Stimulated activated CD4-positive, alpha-beta T cell treated with anti-CD3 and anti-CD28 coated beads, TNF-alpha, amount 100 ng/mL, for 1 hour (primary cell): ENCODE results near the gene OR7D4.
"Not testable (repeated sequence)": the region's sequence is repeated elsewhere in the genome, so short reads cannot be mapped to it uniquely, and the experiment has no call there.

Experiments used
- DNase-seq, 3 donors: peaks; one replicate each; pipeline ENCODE4 v3.0.0-alpha.2; 2020; ENCODE audit warnings: low read depth in 3 of 3, low spot score in 1 of 3

OR7D4 gene

GRCh38 chr19:9219489-9219888 is at the start of gene OR7D4:
Gene OR7D4 (minus strand): TSS chr19:9219589. CDS start chr19:9214837, 4,752 bp downstream.
- DNase-seq: no peak

GRCh38 chr19:9251236-9251635 is 31.8 kb upstream of the OR7D4 start:
- no peak for DNase-seq

GRCh38 chr19:9250630-9251029 is 31.2 kb upstream of the OR7D4 start, which contains the start of gene OR7E24:
Gene OR7E24 (plus strand): TSS chr19:9250930. CDS start chr19:9251044, 114 bp downstream.
- no peak for DNase-seq

DNA sequence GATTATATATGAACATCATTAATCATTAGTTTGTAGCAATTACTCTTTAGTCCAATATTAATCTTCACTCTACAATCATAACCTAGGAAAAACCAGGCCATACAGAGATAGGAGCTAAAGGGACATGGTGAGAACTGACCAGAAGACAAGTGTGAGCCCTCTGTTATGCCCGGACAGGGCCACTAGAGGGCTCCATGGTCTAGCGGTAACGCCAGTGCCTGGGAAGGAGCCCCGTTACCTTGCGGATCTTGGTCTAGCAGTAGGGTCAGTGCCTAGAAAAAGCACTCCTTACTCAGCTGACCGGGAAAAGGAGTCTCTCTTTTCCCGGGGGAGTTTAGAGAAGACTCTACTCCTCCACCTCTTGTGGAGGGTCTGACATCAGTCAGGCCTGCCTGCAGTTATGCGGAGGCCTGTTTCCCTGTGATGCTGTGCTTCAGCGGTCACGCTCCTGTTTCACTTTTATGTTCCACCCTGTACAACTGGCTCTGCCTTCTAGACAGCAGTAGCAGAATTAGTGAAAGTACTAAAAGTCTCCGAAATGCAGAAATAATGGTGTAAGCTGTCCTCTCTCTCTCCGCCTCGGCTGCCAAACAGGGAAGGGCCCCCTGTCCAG is 13.8 kb downstream of the OR7D4 start:
- DNase-seq: peak; percentile 9 to 41 (median 20)

GRCh38 chr19:9198044-9198443 is 21.3 kb downstream of the OR7D4 start:
- DNase-seq: not testable (repeated sequence)

DNA sequence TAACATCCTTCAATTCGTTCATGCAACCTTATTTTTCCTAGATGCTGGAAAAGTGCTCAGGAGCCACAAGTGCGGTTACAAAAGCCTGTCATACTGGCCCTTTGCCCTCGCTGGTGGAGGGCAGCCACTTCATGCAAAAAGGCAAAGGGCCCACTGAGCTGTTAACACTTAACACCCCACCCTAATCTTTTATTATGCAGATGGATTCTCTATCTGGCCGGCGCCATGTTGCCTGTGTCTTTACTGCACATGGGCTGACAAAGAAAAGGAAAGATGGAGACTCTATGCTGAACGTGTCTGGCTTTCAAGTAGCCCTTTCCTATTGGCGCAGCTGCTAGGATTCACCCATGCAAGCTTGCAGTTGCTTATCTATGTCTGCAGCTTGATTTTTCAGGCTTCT is 29.9 kb downstream of the OR7D4 start:
- no peak for DNase-seq

- DNase-seq: no peak
Observed at GRCh38 chr19:9187191-9187590, 32.2 kb downstream of the OR7D4 start.

GRCh38 chr19:9183000-9183399 is 36.4 kb downstream of the OR7D4 start:
- DNase-seq: no peak

DNA sequence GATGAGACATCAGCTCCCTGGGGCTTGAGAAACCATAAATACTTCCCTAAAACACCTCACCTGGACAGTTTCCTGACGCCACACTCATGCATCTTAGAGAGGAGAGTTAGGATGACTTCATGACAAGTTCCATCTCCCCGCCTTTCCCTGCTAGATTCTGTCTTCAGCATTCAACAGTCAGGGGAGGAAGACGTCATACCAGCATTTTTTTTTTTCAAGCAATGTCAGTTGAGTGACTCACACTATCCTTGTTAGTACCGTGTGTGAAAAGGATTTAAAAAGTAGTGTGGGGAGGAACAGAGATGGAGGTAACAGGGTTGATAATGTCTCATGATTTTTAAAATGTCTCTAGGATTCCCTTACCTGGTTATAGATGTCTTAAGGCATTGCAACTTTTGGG is 40.5 kb downstream of the OR7D4 start, which contains the start of gene OR7D2:
Gene OR7D2, plus strand, starts transcription at position 79 of the 400 bp plus-strand sequence. CDS start 6,803 bp downstream, outside the sequence.
- DNase-seq: no peak

- DNase-seq: no peak
Observed at GRCh38 chr19:9175326-9175725, 44.1 kb downstream of the OR7D4 start.

GRCh38 chr19:9171393-9171991 is 47.9 kb downstream of the OR7D4 start:
- no peak for DNase-seq

DNA sequence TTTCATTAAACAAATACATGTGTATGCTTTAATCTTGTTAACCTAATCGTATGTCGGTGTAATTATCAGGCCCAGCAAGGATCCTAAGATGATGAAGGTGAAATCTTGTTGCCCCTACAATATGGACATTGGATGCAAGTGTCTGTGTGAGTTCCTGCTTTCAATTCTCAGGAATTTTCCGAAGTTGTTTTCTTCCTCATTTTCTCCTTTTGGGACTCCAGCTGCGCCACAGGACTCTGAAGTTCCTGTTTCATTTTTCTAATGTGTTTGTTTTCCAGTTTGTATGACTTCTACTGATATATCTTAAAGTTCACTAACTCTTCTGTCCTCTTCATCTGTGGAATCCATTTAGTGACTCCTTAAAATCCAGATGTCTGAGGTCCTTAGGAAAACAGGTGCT is 52.5 kb downstream of the OR7D4 start:
- DNase-seq: no peak

- no peak for DNase-seq
Observed at GRCh38 chr19:9165261-9165660, 54.1 kb downstream of the OR7D4 start.

DNA sequence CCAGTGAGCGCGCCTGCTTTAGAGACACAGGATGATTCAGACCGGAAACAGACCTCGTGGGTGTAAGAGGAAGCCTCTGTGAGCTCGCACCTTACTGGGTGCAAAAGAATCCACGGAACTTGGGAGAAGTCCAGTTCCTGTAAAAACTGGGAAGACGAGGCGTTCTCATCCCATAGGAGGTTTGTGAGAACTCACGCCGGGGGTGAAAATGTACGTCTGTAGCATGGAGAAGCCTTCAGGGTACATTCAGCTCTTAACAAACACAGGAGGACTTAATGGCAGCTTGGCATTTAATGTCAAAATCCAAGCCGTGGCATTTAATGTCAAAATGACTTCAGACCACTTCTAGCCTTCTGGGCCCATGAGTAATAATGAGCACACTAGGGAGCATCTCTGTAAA is 58.0 kb downstream of the OR7D4 start:
- DNase-seq: no peak
